HG03196 (cell line): ENCODE measurements around the gene EEFSEC.

Experiments
- ATAC-seq: cut with Tn5 transposase; IDR thresholded peaks from one replicate; pipeline ENCODE4 v1.9.1; 2021; ENCODE audit not compliant: unreplicated experiment

EEFSEC gene

GRCh38 chr3:128329491-128330213 is 176.4 kb downstream of the EEFSEC start:
- ATAC-seq = no peak

DNA sequence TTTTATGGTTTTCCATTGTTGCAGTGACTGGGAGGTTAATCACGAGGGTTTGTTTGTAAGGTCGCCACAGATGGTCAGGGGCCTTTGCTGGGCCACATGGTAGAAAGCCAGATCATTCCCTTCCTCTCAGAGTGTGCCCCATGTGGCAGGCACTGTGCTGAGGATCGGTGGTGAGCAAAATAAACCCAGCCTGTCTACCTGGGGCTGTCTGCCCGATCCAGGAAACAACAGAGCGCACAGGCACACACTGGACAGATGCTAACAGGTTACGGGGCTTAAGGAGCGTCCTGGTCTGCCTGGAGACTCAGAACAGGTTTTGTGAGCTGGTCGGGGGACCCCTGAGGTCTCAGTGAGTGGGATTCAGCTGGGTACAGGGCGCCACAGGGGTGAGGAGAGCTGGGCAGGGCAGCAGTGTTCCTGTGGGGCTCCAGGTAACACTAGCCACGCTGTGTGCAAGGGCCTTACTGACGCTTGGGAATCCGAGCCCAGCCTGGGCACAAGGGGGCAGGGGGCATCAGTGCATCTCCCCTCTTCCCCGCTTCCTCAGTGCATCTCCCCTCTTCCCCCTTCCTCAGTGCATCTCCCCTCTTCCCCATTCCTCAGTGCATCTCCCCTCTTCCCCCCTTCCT is 177.0 kb downstream of the EEFSEC start:
- ATAC-seq = no peak

DNA sequence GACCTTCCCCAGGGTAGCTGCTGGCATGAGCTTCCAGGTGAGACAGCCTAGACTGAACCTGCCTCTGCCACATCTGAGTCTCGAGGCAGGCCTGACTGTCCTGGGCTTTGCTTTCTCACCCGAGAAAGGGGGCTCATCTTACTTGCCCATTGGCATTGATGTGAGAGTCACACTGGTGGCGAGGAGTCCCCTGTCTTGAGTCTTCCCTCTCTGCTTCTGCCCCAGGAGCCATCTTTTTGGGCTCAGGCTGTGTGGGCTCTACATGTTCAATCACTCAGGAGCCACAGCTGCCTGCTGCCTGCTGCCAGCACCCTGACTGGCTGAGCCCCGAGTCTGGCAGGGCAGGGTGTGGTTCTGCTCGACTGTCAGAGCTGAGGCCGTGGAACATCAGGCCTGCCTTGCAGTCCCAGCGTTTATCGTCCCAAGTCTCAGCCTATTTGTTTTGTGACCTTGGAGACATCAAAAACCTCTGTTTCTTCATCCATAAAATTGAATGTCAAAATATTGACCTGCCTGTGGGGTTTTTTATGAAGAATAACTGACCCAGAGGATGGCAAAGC is 180.9 kb downstream of the EEFSEC start:
- ATAC-seq = no peak

- no peak for ATAC-seq
Observed at GRCh38 chr3:128334766-128335165, 181.5 kb downstream of the EEFSEC start.

GRCh38 chr3:128335621-128336296 is 182.5 kb downstream of the EEFSEC start:
- ATAC-seq = no peak

- no peak for ATAC-seq
Observed at GRCh38 chr3:128336337-128337156, 183.3 kb downstream of the EEFSEC start.

- no peak for ATAC-seq
Observed at GRCh38 chr3:128337305-128337704, 184.0 kb downstream of the EEFSEC start.

GRCh38 chr3:128338536-128339330 is 185.5 kb downstream of the EEFSEC start:
- ATAC-seq = no peak

GRCh38 chr3:128339491-128340012 is 186.3 kb downstream of the EEFSEC start:
- no peak for ATAC-seq

- ATAC-seq = no peak
Observed at GRCh38 chr3:128340198-128340903, 187.1 kb downstream of the EEFSEC start.

DNA sequence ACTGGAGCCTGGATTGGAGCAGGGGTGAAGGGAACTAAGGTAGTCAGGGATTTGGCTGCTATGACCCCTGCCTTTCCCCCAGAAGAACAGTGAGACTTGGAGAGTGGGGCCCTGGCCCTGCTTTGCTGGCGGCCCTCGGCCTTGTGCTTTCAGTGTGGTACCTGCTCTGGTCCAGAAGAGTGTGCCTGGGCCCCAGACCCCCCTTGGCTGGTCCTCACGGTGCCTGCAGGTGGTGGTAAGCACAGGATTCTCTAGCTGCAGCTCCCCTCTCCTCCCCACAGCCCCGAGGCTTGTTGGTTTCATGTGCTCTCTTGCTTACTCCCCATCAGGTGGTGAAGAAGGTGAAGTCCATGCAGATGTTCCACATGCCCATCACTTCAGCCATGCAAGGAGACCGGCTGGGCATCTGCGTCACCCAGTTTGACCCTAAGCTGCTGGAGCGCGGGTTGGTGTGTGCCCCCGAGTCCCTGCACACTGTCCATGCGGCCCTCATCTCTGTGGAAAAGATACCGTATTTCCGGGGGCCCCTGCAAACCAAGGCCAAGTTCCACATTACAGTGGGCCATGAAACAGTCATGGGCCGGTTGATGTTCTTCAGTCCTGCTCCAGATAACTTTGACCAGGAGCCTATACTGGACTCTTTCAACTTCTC is 187.7 kb downstream of the EEFSEC start:
- ATAC-seq = no peak

- no peak for ATAC-seq
Observed at GRCh38 chr3:128341659-128342395, 188.5 kb downstream of the EEFSEC start.

- ATAC-seq = no peak
Observed at GRCh38 chr3:128342701-128343180, 189.5 kb downstream of the EEFSEC start.

GRCh38 chr3:128343287-128344051 is 190.2 kb downstream of the EEFSEC start:
- no peak for ATAC-seq

DNA sequence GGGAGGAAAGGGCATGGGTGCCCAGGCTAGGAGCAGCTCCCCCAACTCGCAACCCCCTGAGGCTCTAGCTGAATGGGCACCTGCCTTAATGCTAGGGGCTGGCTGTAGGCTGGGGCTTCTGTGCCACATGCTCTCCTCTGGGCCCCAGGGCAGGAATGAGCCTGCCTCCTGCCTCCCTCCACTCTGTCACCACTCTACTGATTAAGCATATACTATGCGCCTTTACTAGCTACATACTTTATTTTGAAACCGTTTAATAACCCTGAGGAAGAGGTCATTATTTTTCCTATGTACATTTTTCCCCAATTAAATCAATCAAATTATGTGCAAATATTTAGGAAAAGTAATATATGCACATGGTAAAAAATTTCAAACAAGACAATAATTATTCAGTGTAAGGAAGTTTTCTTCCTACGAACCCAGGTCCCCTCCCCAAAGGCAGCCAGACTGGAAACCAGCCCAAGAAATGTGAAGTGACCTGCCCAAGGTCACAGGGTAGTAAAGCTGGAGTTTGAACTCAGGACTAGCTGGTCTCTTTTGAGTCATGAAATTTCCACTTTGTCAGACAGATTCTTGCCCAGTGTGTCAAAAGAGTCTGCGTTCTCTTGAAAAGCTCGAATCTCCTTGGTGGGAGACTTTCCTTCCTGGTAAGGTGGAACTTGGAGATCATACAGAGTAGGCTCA is 190.9 kb downstream of the EEFSEC start:
- ATAC-seq = no peak

GRCh38 chr3:128345196-128345595 is 191.9 kb downstream of the EEFSEC start:
- ATAC-seq = no peak

- no peak for ATAC-seq
Observed at GRCh38 chr3:128346562-128346961, 193.3 kb downstream of the EEFSEC start.
